Endodermal cell (in vitro differentiated cells): ENCODE measurements around the gene MYLK2. TPM values are rescaled to one million over a fixed set of nuclear protein-coding genes. Genes with fewer than 3 reads are reported as not detected.

Experiments
- DNase-seq: peaks from one replicate; pipeline ENCODE4 v3.0.0-alpha.2; 2017
- H3K27ac ChIP-seq: 2 replicates; pipeline ENCODE4 v1.5.1; 2013; ENCODE audit warnings: mild to moderate bottlenecking, low read depth, low read length, moderate library complexity
- H3K27me3 ChIP-seq: 2 replicates; pipeline ENCODE4 v1.6.1; 2013; ENCODE audit warnings: mild to moderate bottlenecking, low read length, moderate library complexity; ENCODE audit not compliant: insufficient read depth, control insufficient read depth, poor library complexity, severe bottlenecking
- H3K36me3 ChIP-seq: 2 replicates; pipeline ENCODE4 v1.7.0; 2013; ENCODE audit warnings: mild to moderate bottlenecking, low read length, moderate library complexity; ENCODE audit not compliant: control insufficient read depth, insufficient read depth
- H3K4me1 ChIP-seq: one replicate; pipeline ENCODE4 v1.7.0; 2013; ENCODE audit warnings: low read length; ENCODE audit not compliant: control insufficient read depth, insufficient read depth
- H3K4me3 ChIP-seq: 2 replicates; pipeline ENCODE4 v1.5.1; 2013; ENCODE audit warnings: mild to moderate bottlenecking, low read length, moderate library complexity
- H3K9ac ChIP-seq: 2 replicates; pipeline ENCODE4 v1.6.1; 2013; ENCODE audit warnings: mild to moderate bottlenecking, low read length, moderate library complexity; ENCODE audit not compliant: poor library complexity, severe bottlenecking; ENCODE audit errors: extremely low read depth
- H3K9me3 ChIP-seq: 2 replicates; pipeline ENCODE4 v1.6.1; 2013; ENCODE audit warnings: mild to moderate bottlenecking, low read length, moderate library complexity; ENCODE audit not compliant: control insufficient read depth
- H3K27ac Mint-ChIP-seq: 2 replicates; pipeline ENCODE4 v1.8.0; 2020; ENCODE audit warnings: mixed read lengths
- H3K27me3 Mint-ChIP-seq: 2 replicates; pipeline ENCODE4 v1.8.0; 2021; ENCODE audit warnings: mild to moderate bottlenecking, mixed read lengths; ENCODE audit not compliant: insufficient read depth
- H3K36me3 Mint-ChIP-seq: 2 replicates; pipeline ENCODE4 v1.8.0; 2020; ENCODE audit warnings: low read depth, mixed read lengths
- H3K4me1 Mint-ChIP-seq: 2 replicates; pipeline ENCODE4 v1.8.0; 2020; ENCODE audit warnings: mixed read lengths
- H3K4me3 Mint-ChIP-seq: 2 replicates; pipeline ENCODE4 v1.8.0; 2020; ENCODE audit warnings: mild to moderate bottlenecking, moderate library complexity, mixed read lengths
- H3K9me3 Mint-ChIP-seq: 2 replicates; pipeline ENCODE4 v1.8.0; 2020; ENCODE audit warnings: mild to moderate bottlenecking, mixed read lengths
- WGBS, 2 experiments: methylation state at CpG; one replicate each; pipeline versions ENCODE4 v1.1.5 to v1.1.7; 2013; ENCODE audit warnings: missing lambda C conversion rate in 2 of 2, mixed read lengths in 1 of 2; ENCODE audit not compliant: insufficient coverage in 1 of 2, insufficient read length in 1 of 2; 5-methylcytosine and 5-hydroxymethylcytosine counted together
- total RNA-seq, 2 donors: library from RNA; stranded (reverse); fragmentation: NEBNext Ultra II Directional in 1 of 2; extraction: Animal tissue kit (Norgen Biotek cat#: 25700) in 1 of 2; gene quantifications; 2 replicates in 1 of 2; 3 replicates in 1 of 2; pipeline ENCODE4 v1.2.1, GENCODE V29; 2021
- TF ChIP-seq, protein P1 (sequence below): fragments of 200-600 bp; sonication (generic); conservative IDR thresholded peaks from 2 replicates; pipeline ENCODE4 v1.5.0; 2021; ENCODE audit warnings: antibody characterized with exemption, mild to moderate bottlenecking

The MYLK2 gene
- total RNA-seq, 2 donors from 2014 or later: 0.20 to 0.29 TPM

DNA sequence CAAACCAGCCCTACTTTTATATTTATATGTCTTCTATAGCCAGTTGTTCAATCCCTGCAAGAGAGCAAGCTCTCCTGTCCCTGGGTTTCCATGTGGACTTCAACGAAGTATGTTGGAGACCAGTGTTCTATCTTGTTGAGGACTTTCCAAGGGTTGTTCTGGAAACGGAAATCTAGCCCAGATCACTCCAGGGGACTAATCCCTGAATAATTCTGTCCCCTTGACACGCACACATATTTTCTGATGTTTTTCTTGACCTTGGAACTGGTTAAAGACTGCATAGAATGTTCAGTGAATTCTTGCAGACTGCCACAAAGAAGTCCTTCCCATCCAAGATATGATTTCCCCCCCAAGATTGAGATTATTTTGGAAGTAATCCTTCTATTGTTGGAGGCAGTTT lies 9.5 kb upstream of the MYLK2 start:
- Histone ChIP-seq H3K9ac (no peak overlapping the region), H3K36me3 (peaks cover 18% of the 10 kb centered on the region), H3K9me3 (no peaks in the 10 kb centered on the region), H3K4me1 (no peaks in the 10 kb centered on the region), H3K27me3 (no peaks in the 10 kb centered on the region), H3K4me3 (no peak overlapping the region), H3K27ac (no peak overlapping the region)
- Mint-ChIP-seq H3K4me1 (no peaks in the 10 kb centered on the region), H3K4me3 (no peak overlapping the region), H3K27ac (no peak overlapping the region), H3K9me3 (no peaks in the 10 kb centered on the region), H3K27me3 (no peaks in the 10 kb centered on the region), H3K36me3 (no peaks in the 10 kb centered on the region)
- TF ChIP-seq, protein P1, sequence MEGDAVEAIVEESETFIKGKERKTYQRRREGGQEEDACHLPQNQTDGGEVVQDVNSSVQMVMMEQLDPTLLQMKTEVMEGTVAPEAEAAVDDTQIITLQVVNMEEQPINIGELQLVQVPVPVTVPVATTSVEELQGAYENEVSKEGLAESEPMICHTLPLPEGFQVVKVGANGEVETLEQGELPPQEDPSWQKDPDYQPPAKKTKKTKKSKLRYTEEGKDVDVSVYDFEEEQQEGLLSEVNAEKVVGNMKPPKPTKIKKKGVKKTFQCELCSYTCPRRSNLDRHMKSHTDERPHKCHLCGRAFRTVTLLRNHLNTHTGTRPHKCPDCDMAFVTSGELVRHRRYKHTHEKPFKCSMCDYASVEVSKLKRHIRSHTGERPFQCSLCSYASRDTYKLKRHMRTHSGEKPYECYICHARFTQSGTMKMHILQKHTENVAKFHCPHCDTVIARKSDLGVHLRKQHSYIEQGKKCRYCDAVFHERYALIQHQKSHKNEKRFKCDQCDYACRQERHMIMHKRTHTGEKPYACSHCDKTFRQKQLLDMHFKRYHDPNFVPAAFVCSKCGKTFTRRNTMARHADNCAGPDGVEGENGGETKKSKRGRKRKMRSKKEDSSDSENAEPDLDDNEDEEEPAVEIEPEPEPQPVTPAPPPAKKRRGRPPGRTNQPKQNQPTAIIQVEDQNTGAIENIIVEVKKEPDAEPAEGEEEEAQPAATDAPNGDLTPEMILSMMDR: no peak
- DNase-seq: no peak
- 87 to 94% methylated on average over 2 to 3 of the region's 3 CpGs for WGBS, 2 experiments

DNA sequence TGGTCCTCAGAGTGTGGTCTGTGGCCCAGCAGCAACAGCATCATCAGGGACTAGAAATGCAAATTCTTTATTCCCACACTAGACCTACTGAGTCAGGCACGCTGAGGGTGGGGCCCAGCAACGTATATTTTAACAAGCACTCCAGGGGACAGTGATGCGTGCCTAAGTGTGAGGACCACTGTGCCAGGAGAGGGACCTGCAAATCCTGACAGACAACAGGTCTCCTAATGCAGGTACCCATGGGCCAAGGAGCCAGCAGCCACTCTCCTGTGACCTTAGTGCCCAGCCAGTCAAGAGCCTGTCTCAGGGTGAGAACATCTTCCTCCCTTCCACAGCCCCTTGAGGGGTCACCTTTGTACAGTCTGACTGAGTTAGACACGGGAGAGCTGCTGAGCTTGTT lies 8.0 kb upstream of the MYLK2 start:
- H3K27me3 Mint-ChIP-seq: no peaks in the 10 kb centered on the region
- Histone ChIP-seq H3K9me3 (no peaks in the 10 kb centered on the region), H3K36me3 (peaks cover 10% of the 10 kb centered on the region), H3K27me3 (no peaks in the 10 kb centered on the region), H3K4me1 (peaks cover 7% of the 10 kb centered on the region), H3K27ac (no peak overlapping the region), H3K9ac (no peak overlapping the region), H3K4me3 (no peak overlapping the region)
- no peak overlapping the region for H3K4me3 Mint-ChIP-seq
- H3K27ac Mint-ChIP-seq: no peak overlapping the region
- peaks cover 8% of the 10 kb centered on the region for H3K4me1 Mint-ChIP-seq
- TF ChIP-seq, protein P1: no peak
- no peak for DNase-seq
- H3K36me3 Mint-ChIP-seq: no peaks in the 10 kb centered on the region
- H3K9me3 Mint-ChIP-seq: no peaks in the 10 kb centered on the region
- 88 to 96% methylated on average over 2 to 4 of the region's 4 CpGs for WGBS, 2 experiments

DNA sequence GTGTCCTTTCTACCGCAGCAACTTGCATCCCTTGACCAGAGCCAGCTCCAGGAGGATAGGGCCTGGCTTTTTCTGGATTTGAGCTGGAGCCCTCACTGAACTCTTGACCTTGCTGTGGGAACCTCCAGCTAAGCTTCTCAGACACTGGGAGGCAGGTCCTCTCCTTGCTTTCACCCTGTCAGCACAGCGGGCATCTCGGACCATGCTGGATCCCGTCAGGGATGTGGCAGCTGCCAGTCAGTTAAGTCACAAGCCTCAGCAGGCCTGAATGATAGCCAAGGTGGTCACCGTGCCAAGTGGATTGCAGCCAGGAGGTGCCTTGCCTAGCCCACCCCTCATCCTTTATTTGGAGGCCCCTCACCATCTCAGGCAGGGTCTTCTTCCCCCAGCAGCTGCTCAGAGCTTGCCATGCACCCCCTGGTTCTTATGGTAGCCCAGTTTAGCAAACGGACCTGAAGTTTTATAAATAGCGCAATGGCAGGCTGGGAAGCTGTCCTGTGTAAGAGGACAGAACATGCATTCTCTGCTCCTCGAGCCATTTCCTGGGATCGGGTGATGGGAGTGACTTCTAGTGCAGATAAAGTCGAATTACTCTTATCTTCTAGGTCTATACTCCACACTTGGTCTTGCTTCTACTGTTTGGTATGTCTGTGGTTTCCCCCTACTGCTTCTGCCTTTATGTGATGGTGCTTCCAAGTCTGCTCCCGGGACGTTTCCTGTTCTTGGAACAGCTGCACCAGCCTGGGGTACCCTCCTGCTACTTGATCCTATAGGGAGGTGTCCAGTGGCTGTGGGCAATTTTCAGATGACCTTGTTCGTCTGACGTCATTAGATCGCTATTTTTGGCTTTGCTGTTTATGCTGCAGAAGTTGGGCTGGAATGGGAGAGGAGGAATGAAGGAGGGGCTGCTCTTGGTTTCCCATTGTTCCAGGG lies 7.1 kb upstream of the MYLK2 start:
- no peaks in the 10 kb centered on the region for H3K9me3 ChIP-seq
- Mint-ChIP-seq H3K4me1 (peaks cover 8% of the 10 kb centered on the region), H3K9me3 (no peaks in the 10 kb centered on the region), H3K27me3 (no peaks in the 10 kb centered on the region), H3K36me3 (no peaks in the 10 kb centered on the region), H3K27ac (no peak overlapping the region), H3K4me3 (no peak overlapping the region)
- TF ChIP-seq, protein P1: no peak
- no peaks in the 10 kb centered on the region for H3K27me3 ChIP-seq
- H3K27ac ChIP-seq: no peak overlapping the region
- H3K4me1 ChIP-seq: peaks cover 7% of the 10 kb centered on the region
- no peak overlapping the region for H3K4me3 ChIP-seq
- peaks cover 3% of the 10 kb centered on the region for H3K36me3 ChIP-seq
- DNase-seq: no peak
- WGBS, 2 experiments: 93 to 94% methylated on average over 10 to 15 of the region's 15 CpGs
- no peak overlapping the region for H3K9ac ChIP-seq
